Measurements from ENCODE around the gene TIMM29. TPM values are rescaled to one million over a fixed set of nuclear protein-coding genes. Genes with fewer than 3 reads are reported as not detected.

Gene TIMM29
- total and polyA plus RNA-seq, 7 donors: 9.6 to 28.5 (median 22.6) TPM

DNA sequence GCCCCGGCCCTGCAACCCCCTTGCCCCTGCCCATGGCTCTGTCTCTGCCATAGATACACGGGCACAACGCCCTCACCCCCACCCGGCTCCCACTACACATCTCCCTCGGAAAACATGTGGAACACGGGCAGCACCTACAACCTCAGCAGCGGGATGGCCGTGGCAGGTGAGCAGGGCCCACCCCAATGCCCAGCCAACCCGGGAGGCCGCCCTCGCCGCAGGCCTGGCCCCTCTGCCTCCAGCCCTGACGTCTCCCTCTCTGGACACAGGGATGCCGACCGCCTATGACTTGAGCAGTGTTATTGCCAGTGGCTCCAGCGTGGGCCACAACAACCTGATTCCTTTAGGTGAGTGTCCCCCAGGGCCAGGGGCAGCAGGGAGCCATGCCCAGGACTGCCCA lies 7.8 kb upstream of the TIMM29 start:
- no peaks in the 10 kb centered on the region for H3K4me1 ChIP-seq
- no peaks in the 10 kb centered on the region for H3K9me3 ChIP-seq
- H3K4me3 ChIP-seq: no peak overlapping the region
- intact Hi-C loops (cut with DNase I): no loop called here
- DNase-seq: no peak
- H3K27ac ChIP-seq: no peak overlapping the region
- 85 to 88% methylated on average over 16 of the region's 16 CpGs for WGBS, 2 donors
- no peaks in the 10 kb centered on the region for H3K27me3 ChIP-seq
- no peak for TF ChIP-seq EP300 (IDR thresholded peaks at IDR 0.05)
- TF ChIP-seq POLR2AphosphoS5 (IDR thresholded peaks at IDR 0.05): no peak
- TF ChIP-seq POLR2A (IDR thresholded peaks at IDR 0.05): no peak
- TF ChIP-seq, protein P1, sequence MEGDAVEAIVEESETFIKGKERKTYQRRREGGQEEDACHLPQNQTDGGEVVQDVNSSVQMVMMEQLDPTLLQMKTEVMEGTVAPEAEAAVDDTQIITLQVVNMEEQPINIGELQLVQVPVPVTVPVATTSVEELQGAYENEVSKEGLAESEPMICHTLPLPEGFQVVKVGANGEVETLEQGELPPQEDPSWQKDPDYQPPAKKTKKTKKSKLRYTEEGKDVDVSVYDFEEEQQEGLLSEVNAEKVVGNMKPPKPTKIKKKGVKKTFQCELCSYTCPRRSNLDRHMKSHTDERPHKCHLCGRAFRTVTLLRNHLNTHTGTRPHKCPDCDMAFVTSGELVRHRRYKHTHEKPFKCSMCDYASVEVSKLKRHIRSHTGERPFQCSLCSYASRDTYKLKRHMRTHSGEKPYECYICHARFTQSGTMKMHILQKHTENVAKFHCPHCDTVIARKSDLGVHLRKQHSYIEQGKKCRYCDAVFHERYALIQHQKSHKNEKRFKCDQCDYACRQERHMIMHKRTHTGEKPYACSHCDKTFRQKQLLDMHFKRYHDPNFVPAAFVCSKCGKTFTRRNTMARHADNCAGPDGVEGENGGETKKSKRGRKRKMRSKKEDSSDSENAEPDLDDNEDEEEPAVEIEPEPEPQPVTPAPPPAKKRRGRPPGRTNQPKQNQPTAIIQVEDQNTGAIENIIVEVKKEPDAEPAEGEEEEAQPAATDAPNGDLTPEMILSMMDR (IDR thresholded peaks at IDR 0.05): no peak
- H3K36me3 ChIP-seq: peaks cover 15 to 86% (median 35%) of the 10 kb centered on the region in 4 donors

DNA sequence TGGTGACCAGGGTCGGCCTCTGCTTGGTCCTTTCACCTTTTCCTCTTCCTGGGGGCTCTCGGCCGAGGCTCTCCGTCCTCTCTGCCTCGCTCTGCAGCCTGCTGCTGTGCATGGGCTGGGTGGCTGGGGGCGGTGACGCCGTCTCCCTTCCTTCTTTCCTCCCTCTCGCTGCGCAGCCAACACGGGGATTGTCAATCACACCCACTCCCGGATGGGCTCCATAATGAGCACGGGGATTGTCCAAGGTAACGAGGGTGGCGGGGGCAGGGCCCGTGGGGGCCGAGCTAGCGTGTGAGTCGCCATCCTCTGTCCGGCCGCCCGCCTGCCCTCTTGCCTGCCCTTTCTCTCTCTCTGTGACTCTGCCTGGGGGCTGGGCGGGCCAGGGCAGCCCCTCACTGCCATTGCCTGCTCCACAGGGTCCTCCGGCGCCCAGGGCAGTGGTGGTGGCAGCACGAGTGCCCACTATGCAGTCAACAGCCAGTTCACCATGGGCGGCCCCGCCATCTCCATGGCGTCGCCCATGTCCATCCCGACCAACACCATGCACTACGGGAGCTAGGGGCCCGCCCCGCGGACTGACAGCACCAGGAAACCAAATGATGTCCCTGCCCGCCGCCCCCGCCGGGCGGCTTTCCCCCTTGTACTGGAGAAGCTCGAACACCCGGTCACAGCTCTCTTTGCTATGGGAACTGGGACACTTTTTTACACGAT lies 7.3 kb upstream of the TIMM29 start:
- Histone ChIP-seq H3K4me3 (no peak overlapping the region), H3K27me3 (no peaks in the 10 kb centered on the region), H3K9me3 (no peaks in the 10 kb centered on the region), H3K36me3 (peaks cover 15 to 80% (median 34%) of the 10 kb centered on the region in 4 donors), H3K4me1 (no peaks in the 10 kb centered on the region), H3K27ac (no peak overlapping the region)
- intact Hi-C loops (cut with DNase I): no loop called here
- 91 to 92% methylated on average over 43 of the region's 43 CpGs for WGBS, 2 donors
- DNase-seq: no peak
- TF ChIP-seq POLR2A (IDR thresholded peaks at IDR 0.05): no peak
- no peak for TF ChIP-seq POLR2AphosphoS5 (IDR thresholded peaks at IDR 0.05)
- TF ChIP-seq, protein P1 (IDR thresholded peaks at IDR 0.05): no peak
- TF ChIP-seq EP300 (IDR thresholded peaks at IDR 0.05): no peak

DNA sequence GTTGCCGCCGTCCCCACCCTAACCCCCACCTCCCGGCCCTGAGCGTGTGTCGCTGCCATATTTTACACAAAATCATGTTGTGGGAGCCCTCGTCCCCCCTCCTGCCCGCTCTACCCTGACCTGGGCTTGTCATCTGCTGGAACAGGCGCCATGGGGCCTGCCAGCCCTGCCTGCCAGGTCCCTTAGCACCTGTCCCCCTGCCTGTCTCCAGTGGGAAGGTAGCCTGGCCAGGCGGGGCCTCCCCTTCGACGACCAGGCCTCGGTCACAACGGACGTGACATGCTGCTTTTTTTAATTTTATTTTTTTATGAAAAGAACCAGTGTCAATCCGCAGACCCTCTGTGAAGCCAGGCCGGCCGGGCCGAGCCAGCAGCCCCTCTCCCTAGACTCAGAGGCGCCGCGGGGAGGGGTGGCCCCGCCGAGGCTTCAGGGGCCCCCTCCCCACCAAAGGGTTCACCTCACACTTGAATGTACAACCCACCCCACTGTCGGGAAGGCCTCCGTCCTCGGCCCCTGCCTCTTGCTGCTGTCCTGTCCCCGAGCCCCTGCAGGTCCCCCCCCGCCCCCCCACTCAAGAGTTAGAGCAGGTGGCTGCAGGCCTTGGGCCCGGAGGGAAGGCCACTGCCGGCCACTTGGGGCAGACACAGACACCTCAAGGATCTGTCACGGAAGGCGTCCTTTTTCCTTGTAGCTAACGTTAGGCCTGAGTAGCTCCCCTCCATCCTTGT lies 6.5 kb upstream of the TIMM29 start:
- no peaks in the 10 kb centered on the region for H3K9me3 ChIP-seq
- peaks cover 0 to 1% (median under 1%) of the 10 kb centered on the region in 4 donors for H3K4me1 ChIP-seq
- TF ChIP-seq POLR2A (IDR thresholded peaks at IDR 0.05): no peak
- no peak for TF ChIP-seq EP300 (IDR thresholded peaks at IDR 0.05)
- TF ChIP-seq, protein P1 (IDR thresholded peaks at IDR 0.05): no peak
- no peak for TF ChIP-seq POLR2AphosphoS5 (IDR thresholded peaks at IDR 0.05)
- no peak overlapping the region for H3K4me3 ChIP-seq
- DNase-seq: no peak
- peaks cover 15 to 73% (median 32%) of the 10 kb centered on the region in 4 donors for H3K36me3 ChIP-seq
- no peaks in the 10 kb centered on the region for H3K27me3 ChIP-seq
- H3K27ac ChIP-seq: no peak overlapping the region
- WGBS, 2 donors: 79 to 82% methylated on average over 33 of the region's 33 CpGs
- intact Hi-C loops (cut with DNase I): no loop called here

DNA sequence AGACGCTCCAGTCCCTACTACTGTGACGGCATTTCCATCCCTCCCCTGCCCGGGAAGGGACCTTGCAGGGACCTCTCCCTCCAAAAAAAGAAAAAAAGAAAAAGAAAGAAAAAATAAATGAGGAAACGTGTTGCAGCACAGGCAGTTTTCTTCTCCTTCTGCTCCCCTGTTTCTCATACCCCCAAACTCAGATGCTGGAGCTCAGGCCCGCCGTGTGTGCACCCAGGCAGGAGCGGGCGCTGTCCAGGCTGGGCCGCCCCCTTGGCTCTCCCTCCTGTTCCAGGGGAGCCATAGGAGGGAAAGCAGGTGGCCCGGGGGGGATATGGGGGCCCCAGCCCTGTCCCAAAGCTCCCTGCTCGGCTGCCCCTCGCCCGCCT lies 6.0 kb upstream of the TIMM29 start:
- TF ChIP-seq POLR2A (IDR thresholded peaks at IDR 0.05): no peak
- TF ChIP-seq EP300 (IDR thresholded peaks at IDR 0.05): no peak
- no peak for TF ChIP-seq POLR2AphosphoS5 (IDR thresholded peaks at IDR 0.05)
- TF ChIP-seq, protein P1 (IDR thresholded peaks at IDR 0.05): no peak
- 90 to 91% methylated on average over 13 of the region's 13 CpGs for WGBS, 2 donors

More for the DNA sequence above, 6.0 kb upstream of the TIMM29 start:
- Histone ChIP-seq H3K27me3 (no peaks in the 10 kb centered on the region), H3K27ac (no peak overlapping the region), H3K9me3 (no peaks in the 10 kb centered on the region), H3K4me3 (no peak overlapping the region), H3K36me3 (peaks cover 15 to 73% (median 32%) of the 10 kb centered on the region in 4 donors), H3K4me1 (peaks cover 0 to 7% (median 5%) of the 10 kb centered on the region in 4 donors)
- DNase-seq: no peak
- intact Hi-C loops (cut with DNase I): no loop called here

Measured in sigmoid colon (tissue), 7 donors.